ENCODE results near the gene STRIP2.

Gene STRIP2

GRCh38 chr7:129390314-129390713 lies 43.9 kb upstream of the STRIP2 start:
- TF ChIP-seq CREB5 (CRISPR knock-in tag; IDR thresholded peaks at IDR 0.05; ENCODE audit: low read depth) (no peak), PATZ1 (CRISPR knock-in tag; IDR thresholded peaks at IDR 0.05; ENCODE audit: borderline replicate concordance) (no peak), ARNTL (CRISPR knock-in tag; IDR thresholded peaks at IDR 0.05; ENCODE audit: borderline replicate concordance, low read depth) (no peak), CSRNP3 (CRISPR knock-in tag; IDR thresholded peaks at IDR 0.05) (no peak), ZC3H10 (CRISPR knock-in tag; IDR thresholded peaks at IDR 0.05) (no peak), ZNF70 (CRISPR knock-in tag; IDR thresholded peaks at IDR 0.05) (no peak), TCF4 (CRISPR knock-in tag; IDR thresholded peaks at IDR 0.05; ENCODE audit: borderline replicate concordance) (no peak)
- ATAC-seq, result no peak

GRCh38 chr7:129391546-129392171 lies 42.6 kb upstream of the STRIP2 start:
- ATAC-seq, result no peak; the same call in 2 of the 3 replicates
- no peak for TF ChIP-seq PATZ1 (CRISPR knock-in tag; IDR thresholded peaks at IDR 0.05; ENCODE audit: borderline replicate concordance)
- TF ChIP-seq CSRNP3 (CRISPR knock-in tag; IDR thresholded peaks at IDR 0.05), result no peak
- no peak for TF ChIP-seq SNAI2 (CRISPR knock-in tag; IDR thresholded peaks at IDR 0.05)
- TF ChIP-seq ARNTL (CRISPR knock-in tag; IDR thresholded peaks at IDR 0.05; ENCODE audit: borderline replicate concordance, low read depth), result no peak
- TF ChIP-seq CREB5 (CRISPR knock-in tag; IDR thresholded peaks at IDR 0.05; ENCODE audit: low read depth), result no peak
- no peak for TF ChIP-seq POU6F1 (CRISPR knock-in tag; IDR thresholded peaks at IDR 0.05; ENCODE audit: borderline replicate concordance, low read depth)
- no peak for TF ChIP-seq ISL1 (CRISPR knock-in tag; IDR thresholded peaks at IDR 0.05)
- TF ChIP-seq OSR1 (CRISPR knock-in tag; IDR thresholded peaks at IDR 0.05), result no peak
- TF ChIP-seq RARB (CRISPR knock-in tag; IDR thresholded peaks at IDR 0.05), result no peak
- no peak for TF ChIP-seq ZNF70 (CRISPR knock-in tag; IDR thresholded peaks at IDR 0.05)
- TF ChIP-seq BACH2 (CRISPR knock-in tag; IDR thresholded peaks at IDR 0.05; ENCODE audit: borderline replicate concordance), result no peak
- TF ChIP-seq TOX (CRISPR knock-in tag; IDR thresholded peaks at IDR 0.05; ENCODE audit: borderline replicate concordance), result no peak
- TF ChIP-seq TCF4 (CRISPR knock-in tag; IDR thresholded peaks at IDR 0.05; ENCODE audit: borderline replicate concordance), result no peak
- TF ChIP-seq ZFP3 (CRISPR knock-in tag; IDR thresholded peaks at IDR 0.05), result no peak
- no peak for TF ChIP-seq ZC3H10 (CRISPR knock-in tag; IDR thresholded peaks at IDR 0.05)

- no peak for ATAC-seq
- TF ChIP-seq ZNF70 (CRISPR knock-in tag; IDR thresholded peaks at IDR 0.05), result no peak
Measured at GRCh38 chr7:129393255-129393654, 41.0 kb upstream of the STRIP2 start.
